Measurements from ENCODE around the gene ENPP6.

The ENPP6 gene

DNA sequence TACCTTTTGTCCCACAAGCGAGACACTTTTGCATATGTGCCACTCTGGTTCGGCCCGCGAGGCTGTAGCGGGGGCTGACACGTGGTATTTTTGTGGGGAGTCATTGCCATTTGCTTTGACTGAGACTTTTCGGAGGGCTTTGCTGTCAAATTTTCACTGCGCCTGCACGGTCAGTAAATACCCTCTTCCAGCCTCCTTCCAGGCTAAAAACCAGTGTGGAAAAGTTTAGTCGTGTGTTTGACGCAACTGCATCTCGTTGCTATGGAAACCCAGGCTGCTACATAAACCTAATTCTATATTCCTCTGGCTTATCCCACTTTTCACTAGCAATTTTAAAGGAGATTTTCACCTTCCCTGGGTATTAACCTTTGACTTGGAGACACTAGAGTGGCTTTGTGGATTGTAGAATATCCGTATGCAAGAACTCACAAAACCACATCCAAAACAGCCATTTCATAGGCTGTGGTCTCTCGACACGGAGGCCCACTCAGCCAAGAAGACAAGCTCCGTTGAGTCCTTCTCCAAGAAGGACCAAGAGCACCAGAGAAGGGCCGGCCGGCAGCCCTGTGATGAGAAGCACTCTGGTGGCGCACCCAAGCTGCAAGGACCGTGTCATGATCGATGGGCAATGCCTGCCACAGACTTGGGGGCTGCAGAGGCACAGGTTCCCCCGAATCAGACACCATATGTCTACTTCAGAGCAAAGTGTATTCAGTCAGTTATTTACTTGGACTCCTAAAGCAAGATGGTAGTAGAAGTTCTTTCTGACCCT, 38.4 kb upstream of the ENPP6 start:
- no peaks in the 10 kb centered on the region for H3K4me1 ChIP-seq (ENCODE audit: insufficient read depth, poor library complexity, severe bottlenecking)
- H3K36me3 ChIP-seq (ENCODE audit: low read depth): no peaks in the 10 kb centered on the region
- TF ChIP-seq, protein P1, sequence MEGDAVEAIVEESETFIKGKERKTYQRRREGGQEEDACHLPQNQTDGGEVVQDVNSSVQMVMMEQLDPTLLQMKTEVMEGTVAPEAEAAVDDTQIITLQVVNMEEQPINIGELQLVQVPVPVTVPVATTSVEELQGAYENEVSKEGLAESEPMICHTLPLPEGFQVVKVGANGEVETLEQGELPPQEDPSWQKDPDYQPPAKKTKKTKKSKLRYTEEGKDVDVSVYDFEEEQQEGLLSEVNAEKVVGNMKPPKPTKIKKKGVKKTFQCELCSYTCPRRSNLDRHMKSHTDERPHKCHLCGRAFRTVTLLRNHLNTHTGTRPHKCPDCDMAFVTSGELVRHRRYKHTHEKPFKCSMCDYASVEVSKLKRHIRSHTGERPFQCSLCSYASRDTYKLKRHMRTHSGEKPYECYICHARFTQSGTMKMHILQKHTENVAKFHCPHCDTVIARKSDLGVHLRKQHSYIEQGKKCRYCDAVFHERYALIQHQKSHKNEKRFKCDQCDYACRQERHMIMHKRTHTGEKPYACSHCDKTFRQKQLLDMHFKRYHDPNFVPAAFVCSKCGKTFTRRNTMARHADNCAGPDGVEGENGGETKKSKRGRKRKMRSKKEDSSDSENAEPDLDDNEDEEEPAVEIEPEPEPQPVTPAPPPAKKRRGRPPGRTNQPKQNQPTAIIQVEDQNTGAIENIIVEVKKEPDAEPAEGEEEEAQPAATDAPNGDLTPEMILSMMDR (IDR thresholded peaks at IDR 0.05; ENCODE audit: poor library complexity, severe bottlenecking): no peak

GRCh38 chr4:184255361-184255760, 37.7 kb upstream of the ENPP6 start:
- Histone ChIP-seq H3K27me3 (ENCODE audit: insufficient read depth, poor library complexity, severe bottlenecking) (no peaks in the 10 kb centered on the region), H3K27ac (ENCODE audit: poor library complexity, severe bottlenecking) (no peak overlapping the region), H3K4me1 (ENCODE audit: insufficient read depth, poor library complexity, severe bottlenecking) (no peaks in the 10 kb centered on the region), H3K9me3 (ENCODE audit: severe bottlenecking) (no peaks in the 10 kb centered on the region), H3K36me3 (ENCODE audit: low read depth) (no peaks in the 10 kb centered on the region), H3K4me3 (ENCODE audit: severe bottlenecking) (no peak overlapping the region)
- DNase-seq (ENCODE audit: low spot score) (no peak), ATAC-seq (ENCODE audit: low read depth) (no peak)
- TF ChIP-seq, protein P1 (IDR thresholded peaks at IDR 0.05; ENCODE audit: poor library complexity, severe bottlenecking): no peak

More for the DNA sequence above, 38.4 kb upstream of the ENPP6 start:
- H3K27me3 ChIP-seq (ENCODE audit: insufficient read depth, poor library complexity, severe bottlenecking): no peaks in the 10 kb centered on the region
- H3K27ac ChIP-seq (ENCODE audit: poor library complexity, severe bottlenecking): no peak overlapping the region
- ATAC-seq (ENCODE audit: low read depth) (no peak), DNase-seq (ENCODE audit: low spot score) (no peak)
- no peak overlapping the region for H3K4me3 ChIP-seq (ENCODE audit: severe bottlenecking)
- no peaks in the 10 kb centered on the region for H3K9me3 ChIP-seq (ENCODE audit: severe bottlenecking)

DNA sequence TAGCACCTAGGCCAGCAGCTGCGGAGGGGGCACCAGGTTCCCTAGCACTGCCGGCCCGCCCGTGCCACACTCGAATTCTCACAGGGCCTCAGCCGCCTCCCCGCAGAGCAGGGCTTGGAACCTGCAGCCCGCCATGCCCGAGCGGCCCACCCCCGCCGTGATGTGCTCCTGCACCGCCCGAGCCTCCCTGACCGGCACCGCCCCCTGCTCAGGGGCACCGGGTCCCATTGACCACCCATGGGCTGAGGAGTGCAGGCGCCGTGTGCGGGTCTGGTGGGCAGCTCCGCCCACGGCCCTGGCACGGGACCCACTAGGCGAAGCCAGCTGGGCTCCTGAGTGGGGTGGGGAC, 35.4 kb upstream of the ENPP6 start:
- no peak overlapping the region for H3K4me3 ChIP-seq (ENCODE audit: severe bottlenecking)
- no peaks in the 10 kb centered on the region for H3K36me3 ChIP-seq (ENCODE audit: low read depth)
- no peaks in the 10 kb centered on the region for H3K9me3 ChIP-seq (ENCODE audit: severe bottlenecking)
- DNase-seq (ENCODE audit: low spot score) (no peak), ATAC-seq (ENCODE audit: low read depth) (no peak)
- no peaks in the 10 kb centered on the region for H3K27me3 ChIP-seq (ENCODE audit: insufficient read depth, poor library complexity, severe bottlenecking)
- TF ChIP-seq, protein P1 (IDR thresholded peaks at IDR 0.05; ENCODE audit: poor library complexity, severe bottlenecking): no peak
- no peak overlapping the region for H3K27ac ChIP-seq (ENCODE audit: poor library complexity, severe bottlenecking)
- no peaks in the 10 kb centered on the region for H3K4me1 ChIP-seq (ENCODE audit: insufficient read depth, poor library complexity, severe bottlenecking)

GRCh38 chr4:184252136-184253071, 34.7 kb upstream of the ENPP6 start:
- no peak overlapping the region for H3K27ac ChIP-seq (ENCODE audit: poor library complexity, severe bottlenecking)
- no peaks in the 10 kb centered on the region for H3K4me1 ChIP-seq (ENCODE audit: insufficient read depth, poor library complexity, severe bottlenecking)
- TF ChIP-seq, protein P1 (IDR thresholded peaks at IDR 0.05; ENCODE audit: poor library complexity, severe bottlenecking): no peak
- no peaks in the 10 kb centered on the region for H3K36me3 ChIP-seq (ENCODE audit: low read depth)
- no peak for DNase-seq (ENCODE audit: low spot score)
- H3K4me3 ChIP-seq (ENCODE audit: severe bottlenecking): no peak overlapping the region
- H3K9me3 ChIP-seq (ENCODE audit: severe bottlenecking): no peaks in the 10 kb centered on the region
- no peak for ATAC-seq (ENCODE audit: low read depth)
- no peaks in the 10 kb centered on the region for H3K27me3 ChIP-seq (ENCODE audit: insufficient read depth, poor library complexity, severe bottlenecking)
